OCI-LY1 (cell line): Measurements from ENCODE around the gene PCNX2.

Source experiments
- H2AFZ ChIP-seq: fragments of 200-600 bp; sonication (generic), shearing (Covaris generic); 2 replicates; pipeline ENCODE4 v1.6.0; 2014; ENCODE audit warnings: antibody characterized with exemption, mild to moderate bottlenecking, low read length
- H3F3A ChIP-seq: fragments of 200-600 bp; sonication (generic), shearing (Covaris generic); 2 replicates; pipeline ENCODE4 v1.6.0; 2014; ENCODE audit warnings: mild to moderate bottlenecking, antibody characterized with exemption, low read length, moderate library complexity; ENCODE audit not compliant: insufficient read depth
- H3K27ac ChIP-seq: fragments of 200-600 bp; sonication (generic); 2 replicates; pipeline ENCODE4 v1.5.1; 2014; ENCODE audit warnings: low read length, mixed run types, mild to moderate bottlenecking, low read depth; ENCODE audit not compliant: poor library complexity, severe bottlenecking
- H3K27me3 ChIP-seq: fragments of 200-600 bp; sonication (generic); 2 replicates; pipeline ENCODE4 v1.6.0; 2014; ENCODE audit warnings: antibody characterized with exemption, mild to moderate bottlenecking, low read length, moderate library complexity; ENCODE audit not compliant: insufficient read depth
- H3K36me3 ChIP-seq: fragments of 200-600 bp; sonication (generic); 2 replicates; pipeline ENCODE4 v1.6.1; 2014; ENCODE audit warnings: mild to moderate bottlenecking, antibody characterized with exemption, low read length, moderate library complexity, mixed read lengths; ENCODE audit not compliant: insufficient read depth
- H3K4me1 ChIP-seq: fragments of 200-600 bp; sonication (generic); 2 replicates; pipeline ENCODE4 v1.5.1; 2014; ENCODE audit warnings: mild to moderate bottlenecking, low read length, moderate library complexity; ENCODE audit not compliant: insufficient read depth, severe bottlenecking
- H3K4me2 ChIP-seq: fragments of 200-600 bp; sonication (generic), shearing (Covaris generic); 2 replicates; pipeline ENCODE4 v1.6.1; 2014; ENCODE audit warnings: low read length
- H3K4me3 ChIP-seq: fragments of 200-600 bp; sonication (generic); 2 replicates; pipeline ENCODE4 v1.5.1; 2014; ENCODE audit warnings: low read length, low read depth, mild to moderate bottlenecking, mixed read lengths; ENCODE audit not compliant: poor library complexity, severe bottlenecking
- H3K79me2 ChIP-seq: fragments of 200-600 bp; shearing (Covaris generic); 2 replicates; pipeline ENCODE4 v1.6.1; 2016; ENCODE audit warnings: mixed run types, low read length, mixed read lengths; ENCODE audit not compliant: insufficient read depth
- H3K9ac ChIP-seq: fragments of 200-600 bp; sonication (generic), shearing (Covaris generic); 2 replicates; pipeline ENCODE4 v1.6.1; 2014; ENCODE audit warnings: mild to moderate bottlenecking, low read length, mixed read lengths
- H3K9me2 ChIP-seq: fragments of 200-600 bp; sonication (generic), shearing (Covaris generic); 2 replicates; pipeline ENCODE4 v1.6.1; 2014; ENCODE audit warnings: low read depth, mild to moderate bottlenecking, low read length, mixed read lengths
- H3K9me3 ChIP-seq: fragments of 200-600 bp; shearing (Covaris generic); 2 replicates; pipeline ENCODE4 v1.6.1; 2014; ENCODE audit warnings: low read length, mixed read lengths
- H4K20me1 ChIP-seq: fragments of 200-600 bp; sonication (generic), shearing (Covaris generic); 2 replicates; pipeline ENCODE4 v1.6.0; 2016; ENCODE audit warnings: mild to moderate bottlenecking, low read length; ENCODE audit not compliant: insufficient read depth
- CTCF ChIP-seq: fragments of 200-600 bp; sonication (generic), shearing (Covaris generic); IDR thresholded peaks from 2 replicates; pipeline ENCODE4 v1.5.1; 2017; ENCODE audit warnings: mild to moderate bottlenecking, antibody characterized with exemption, low read length, moderate library complexity, mixed read lengths
- EZH2 ChIP-seq: fragments of 200-600 bp; sonication (generic), shearing (Covaris generic); IDR thresholded peaks from 2 replicates; pipeline ENCODE4 v1.8.0; 2017; ENCODE audit warnings: borderline replicate concordance, mixed run types, mild to moderate bottlenecking, antibody characterized with exemption, low read length, moderate library complexity, mixed read lengths

Gene PCNX2

DNA sequence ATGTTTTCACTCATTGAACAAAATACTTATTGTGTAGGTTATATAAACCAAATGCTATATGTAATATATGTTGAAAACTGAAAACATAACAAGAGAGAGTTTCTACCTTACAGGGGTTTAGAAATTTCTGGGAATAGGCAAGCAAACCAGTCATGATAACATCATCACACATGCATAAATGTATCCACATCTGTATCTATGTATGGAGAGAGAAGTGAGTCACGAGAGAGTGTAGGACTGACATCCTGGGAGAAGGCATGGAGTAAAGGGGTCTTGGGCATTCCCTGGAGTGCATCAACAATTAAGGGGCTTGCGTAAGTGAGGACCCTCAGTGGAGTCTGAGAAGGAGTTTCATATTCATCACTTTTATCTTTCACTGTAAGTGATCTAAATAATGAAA, 65.5 kb downstream of the PCNX2 start:
- H3K9me3 ChIP-seq, result no peaks in the 10 kb centered on the region
- H3K4me1 ChIP-seq, result no peaks in the 10 kb centered on the region
- H3K36me3 ChIP-seq, result no peaks in the 10 kb centered on the region

GRCh38 chr1:233229288-233229687, 66.2 kb downstream of the PCNX2 start:
- H3K27me3 ChIP-seq, result no peaks in the 10 kb centered on the region
- TF ChIP-seq CTCF (no peak), EZH2 (no peak)
- no peaks in the 10 kb centered on the region for H3K36me3 ChIP-seq
- no peaks in the 10 kb centered on the region for H3K4me1 ChIP-seq
- H3K4me3 ChIP-seq, result no peak overlapping the region
- H3K9me2 ChIP-seq, result no peaks in the 10 kb centered on the region
- H3K27ac ChIP-seq, result no peak overlapping the region
- no peaks in the 10 kb centered on the region for H3F3A ChIP-seq
- no peaks in the 10 kb centered on the region for H3K79me2 ChIP-seq
- H3K4me2 ChIP-seq, result no peak overlapping the region
- H2AFZ ChIP-seq, result no peak overlapping the region
- H3K9ac ChIP-seq, result no peak overlapping the region
- no peaks in the 10 kb centered on the region for H3K9me3 ChIP-seq
- no peaks in the 10 kb centered on the region for H4K20me1 ChIP-seq

More for the DNA sequence above, 65.5 kb downstream of the PCNX2 start:
- Histone ChIP-seq H3K79me2 (no peaks in the 10 kb centered on the region), H3K4me3 (no peak overlapping the region), H3K9ac (no peak overlapping the region), H3K27me3 (no peaks in the 10 kb centered on the region), H3K27ac (no peak overlapping the region), H2AFZ (no peak overlapping the region), H4K20me1 (no peaks in the 10 kb centered on the region), H3F3A (no peaks in the 10 kb centered on the region), H3K4me2 (no peak overlapping the region), H3K9me2 (no peaks in the 10 kb centered on the region)
- TF ChIP-seq CTCF, result no peak
- TF ChIP-seq EZH2, result no peak

- Histone ChIP-seq H3K36me3 (no peaks in the 10 kb centered on the region), H3K9ac (no peak overlapping the region), H3K79me2 (no peaks in the 10 kb centered on the region), H4K20me1 (no peaks in the 10 kb centered on the region), H3K9me2 (no peaks in the 10 kb centered on the region), H3F3A (no peaks in the 10 kb centered on the region), H3K4me3 (no peak overlapping the region), H2AFZ (no peak overlapping the region), H3K4me1 (no peaks in the 10 kb centered on the region), H3K27ac (no peak overlapping the region), H3K9me3 (no peaks in the 10 kb centered on the region), H3K27me3 (no peaks in the 10 kb centered on the region), H3K4me2 (no peak overlapping the region)
- TF ChIP-seq CTCF (no peak), EZH2 (no peak)
These were observed 67.5 kb downstream of the PCNX2 start for GRCh38 chr1:233227930-233228465.
